Sigmoid colon (tissue), 7 donors: ENCODE data around the gene RGS7. TPM values are rescaled to one million over a fixed set of nuclear protein-coding genes. Genes with fewer than 3 reads are reported as not detected.

Experiments used
- DNase-seq: peaks from one replicate; pipeline ENCODE4 v3.0.0-alpha.2; 2019
- H3K27ac ChIP-seq, 4 donors: fragments of 200-600 bp; sonication (generic); one replicate each; pipeline ENCODE4 v1.5.1; 2016 to 2019; ENCODE audit warnings: mild to moderate bottlenecking in 1 of 4
- H3K27me3 ChIP-seq, 3 donors: fragments of 200-600 bp; sonication (generic); one replicate each; pipeline ENCODE4 v1.5.1; 2019; ENCODE audit warnings: mild to moderate bottlenecking in 1 of 3
- H3K36me3 ChIP-seq, 4 donors: fragments of 200-600 bp; sonication (generic); one replicate each; pipeline ENCODE4 v1.5.1; 2016 to 2019
- H3K4me1 ChIP-seq, 4 donors: fragments of 200-600 bp; sonication (generic); one replicate each; pipeline ENCODE4 v1.5.1; 2017 to 2019
- H3K4me3 ChIP-seq, 4 donors: fragments of 200-600 bp; sonication (generic); one replicate each; pipeline ENCODE4 v1.5.1; 2017 to 2019; ENCODE audit warnings: mild to moderate bottlenecking in 2 of 4, moderate library complexity in 1 of 4
- H3K9me3 ChIP-seq, 4 donors: fragments of 200-600 bp in 3 of 4; sonication (generic) in 3 of 4; one replicate each; pipeline versions ENCODE4 v1.5.1 to v1.6.1; 2013 to 2019
- CTCF ChIP-seq, 4 experiments: fragments of 450-650 bp in 3 of 4; fragments of 200-600 bp in 1 of 4; IDR thresholded peaks; one replicate each; pipeline ENCODE4 v1.5.1; 2016 to 2019; ENCODE audit warnings: antibody characterized with exemption in 4 of 4, mild to moderate bottlenecking in 3 of 4, moderate library complexity in 2 of 4
- EP300 ChIP-seq, 4 donors: sonication (generic); formaldehyde crosslinking; IDR thresholded peaks; one replicate each; pipeline ENCODE4 v1.6.1; 2017; ENCODE audit warnings: antibody characterized with exemption in 4 of 4
- POLR2A ChIP-seq, 2 donors: fragments of 450-650 bp; IDR thresholded peaks; one replicate each; pipeline ENCODE4 v1.6.1; 2016; ENCODE audit warnings: antibody characterized with exemption in 2 of 2, mild to moderate bottlenecking in 2 of 2, moderate library complexity in 2 of 2
- POLR2AphosphoS5 ChIP-seq, 4 donors: sonication (generic); formaldehyde crosslinking; IDR thresholded peaks; one replicate each; pipeline ENCODE4 v1.6.1; 2017; ENCODE audit warnings: antibody characterized with exemption in 4 of 4
- WGBS, 2 donors: extraction: QIAGEN DNeasy Blood & Tissue Kit; methylation state at CpG; one replicate each; pipeline ENCODE4 v1.1.7; 2013; 5-methylcytosine and 5-hydroxymethylcytosine counted together
- intact Hi-C: fragments of 100-400 bp; cut with DNase I; formaldehyde crosslinking; loops from one replicate; pipeline ENCODE4 v1.15.1; 2023
- polyA plus RNA-seq, 3 donors: library from polyadenylated mRNA; stranded (reverse); fragments of 200-250 nt; gene quantifications; one replicate each; pipeline ENCODE4 v1.2.3, GENCODE V29; 2013
- total RNA-seq, 4 donors: library from RNA; depleted of rRNA; stranded (reverse); fragments of >200 nt; gene quantifications; one replicate each; pipeline ENCODE4 v1.1.0, GENCODE V29; 2016
- donor health status: healthy with polysubstance abuse.
- donor health status: Bipolar disorder and iron deficiency.
- donor health status: healthy.

The RGS7 gene
- total and polyA plus RNA-seq, 7 donors = 0.10 to 1.8 (median 0.33) TPM; not detected in 4

GRCh38 chr1:241266121-241266520, 90.9 kb downstream of the RGS7 start:
- DNase-seq = no peak
- H3K36me3 ChIP-seq = no peaks in the 10 kb centered on the region
- H3K27ac ChIP-seq = no peak overlapping the region
- no peaks in the 10 kb centered on the region for H3K4me1 ChIP-seq
- intact Hi-C loops = no loop called here
- TF ChIP-seq EP300 (IDR thresholded peaks at IDR 0.05) = no peak
- TF ChIP-seq POLR2A (IDR thresholded peaks at IDR 0.05) = no peak
- TF ChIP-seq CTCF (IDR thresholded peaks at IDR 0.05) = no peak
- no peak for TF ChIP-seq POLR2AphosphoS5 (IDR thresholded peaks at IDR 0.05)
- no peaks in the 10 kb centered on the region for H3K27me3 ChIP-seq
- no peak overlapping the region for H3K4me3 ChIP-seq
- no peaks in the 10 kb centered on the region for H3K9me3 ChIP-seq
- WGBS, 2 donors = 86 to 87% methylated on average over 2 of the region's 2 CpGs

GRCh38 chr1:241265428-241265827, 91.6 kb downstream of the RGS7 start:
- TF ChIP-seq CTCF (IDR thresholded peaks at IDR 0.05) (no peak), POLR2AphosphoS5 (IDR thresholded peaks at IDR 0.05) (no peak), EP300 (IDR thresholded peaks at IDR 0.05) (no peak), POLR2A (IDR thresholded peaks at IDR 0.05) (no peak)
- intact Hi-C loops = no loop called here
- Histone ChIP-seq H3K27ac (no peak overlapping the region), H3K9me3 (no peaks in the 10 kb centered on the region), H3K4me3 (no peak overlapping the region), H3K4me1 (no peaks in the 10 kb centered on the region), H3K27me3 (no peaks in the 10 kb centered on the region), H3K36me3 (no peaks in the 10 kb centered on the region)
- 61 to 86% methylated on average over 2 of the region's 2 CpGs for WGBS, 2 donors
- no peak for DNase-seq

- no peaks in the 10 kb centered on the region for H3K27me3 ChIP-seq
- DNase-seq = no peak
- H3K4me3 ChIP-seq = no peak overlapping the region
- no peaks in the 10 kb centered on the region for H3K9me3 ChIP-seq
- intact Hi-C loops = no loop called here
- WGBS, 2 donors = 73 to 88% methylated on average over 3 of the region's 3 CpGs
- TF ChIP-seq CTCF (IDR thresholded peaks at IDR 0.05) (no peak), EP300 (IDR thresholded peaks at IDR 0.05) (no peak), POLR2AphosphoS5 (IDR thresholded peaks at IDR 0.05) (no peak)
- H3K36me3 ChIP-seq = no peaks in the 10 kb centered on the region
- H3K4me1 ChIP-seq = no peaks in the 10 kb centered on the region
- H3K27ac ChIP-seq = no peak overlapping the region
Observed at GRCh38 chr1:241263346-241263745, 93.7 kb downstream of the RGS7 start.

GRCh38 chr1:241253471-241253870, 103.5 kb downstream of the RGS7 start:
- Histone ChIP-seq H3K9me3 (peaks cover 0 to 2% (median 0%) of the 10 kb centered on the region in 4 donors), H3K27me3 (no peaks in the 10 kb centered on the region), H3K4me1 (no peaks in the 10 kb centered on the region), H3K27ac (no peak overlapping the region), H3K4me3 (no peak overlapping the region), H3K36me3 (no peaks in the 10 kb centered on the region)
- no peak for TF ChIP-seq POLR2A (IDR thresholded peaks at IDR 0.05)
- TF ChIP-seq CTCF (IDR thresholded peaks at IDR 0.05) = no peak
- TF ChIP-seq POLR2AphosphoS5 (IDR thresholded peaks at IDR 0.05) = no peak
- TF ChIP-seq EP300 (IDR thresholded peaks at IDR 0.05) = no peak
- 85 to 89% methylated on average over 2 of the region's 2 CpGs for WGBS, 2 donors
- no peak for DNase-seq
- intact Hi-C loops = no loop called here

GRCh38 chr1:241250465-241250864, 106.5 kb downstream of the RGS7 start:
- 27 to 80% methylated on average over 1 of the region's 1 CpG for WGBS, 2 donors
- no peak for TF ChIP-seq POLR2AphosphoS5 (IDR thresholded peaks at IDR 0.05)
- no peak for TF ChIP-seq EP300 (IDR thresholded peaks at IDR 0.05)
- no peak for TF ChIP-seq CTCF (IDR thresholded peaks at IDR 0.05)
- no peak for TF ChIP-seq POLR2A (IDR thresholded peaks at IDR 0.05)

More at GRCh38 chr1:241250465-241250864, 106.5 kb downstream of the RGS7 start:
- Histone ChIP-seq H3K4me1 (no peaks in the 10 kb centered on the region), H3K27me3 (no peaks in the 10 kb centered on the region), H3K27ac (no peak overlapping the region), H3K4me3 (no peak overlapping the region), H3K36me3 (no peaks in the 10 kb centered on the region), H3K9me3 (peaks cover 0 to 2% (median 0%) of the 10 kb centered on the region in 4 donors)
- intact Hi-C loops = no loop called here
- no peak for DNase-seq
